Esophagus muscularis mucosa (tissue), 3 donors: Measurements from ENCODE around the gene BICRA.

Experiments
- CTCF ChIP-seq, 3 experiments: fragments of 200-600 bp in 2 of 3; fragments of 450-650 bp in 1 of 3; sonication (generic) in 2 of 3; IDR thresholded peaks; one replicate each; pipeline ENCODE4 v1.5.1; 2017 to 2019; ENCODE audit warnings: antibody characterized with exemption in 3 of 3, mild to moderate bottlenecking in 2 of 3, moderate library complexity in 1 of 3
- EP300 ChIP-seq: sonication (generic); formaldehyde crosslinking; IDR thresholded peaks from one replicate; pipeline ENCODE4 v1.6.1; 2017; ENCODE audit warnings: antibody characterized with exemption

- TF ChIP-seq CTCF (IDR thresholded peaks at IDR 0.05) (no peak), EP300 (no peak)
These were observed 105.4 kb downstream of the BICRA start for GRCh38 chr19:47714339-47714738.
